GM19324 (cell line): ENCODE data around the gene COMMD7.
"Not testable (repeated sequence)": the region's sequence is repeated elsewhere in the genome, so short reads cannot be mapped to it uniquely, and the experiment has no call there.

ENCODE experiments used
- ATAC-seq: cut with Tn5 transposase; IDR thresholded peaks from one replicate; pipeline ENCODE4 v1.9.1; 2021; ENCODE audit warnings: mild to moderate bottlenecking, moderate library complexity; ENCODE audit not compliant: unreplicated experiment, low FRiP score

The COMMD7 gene

DNA sequence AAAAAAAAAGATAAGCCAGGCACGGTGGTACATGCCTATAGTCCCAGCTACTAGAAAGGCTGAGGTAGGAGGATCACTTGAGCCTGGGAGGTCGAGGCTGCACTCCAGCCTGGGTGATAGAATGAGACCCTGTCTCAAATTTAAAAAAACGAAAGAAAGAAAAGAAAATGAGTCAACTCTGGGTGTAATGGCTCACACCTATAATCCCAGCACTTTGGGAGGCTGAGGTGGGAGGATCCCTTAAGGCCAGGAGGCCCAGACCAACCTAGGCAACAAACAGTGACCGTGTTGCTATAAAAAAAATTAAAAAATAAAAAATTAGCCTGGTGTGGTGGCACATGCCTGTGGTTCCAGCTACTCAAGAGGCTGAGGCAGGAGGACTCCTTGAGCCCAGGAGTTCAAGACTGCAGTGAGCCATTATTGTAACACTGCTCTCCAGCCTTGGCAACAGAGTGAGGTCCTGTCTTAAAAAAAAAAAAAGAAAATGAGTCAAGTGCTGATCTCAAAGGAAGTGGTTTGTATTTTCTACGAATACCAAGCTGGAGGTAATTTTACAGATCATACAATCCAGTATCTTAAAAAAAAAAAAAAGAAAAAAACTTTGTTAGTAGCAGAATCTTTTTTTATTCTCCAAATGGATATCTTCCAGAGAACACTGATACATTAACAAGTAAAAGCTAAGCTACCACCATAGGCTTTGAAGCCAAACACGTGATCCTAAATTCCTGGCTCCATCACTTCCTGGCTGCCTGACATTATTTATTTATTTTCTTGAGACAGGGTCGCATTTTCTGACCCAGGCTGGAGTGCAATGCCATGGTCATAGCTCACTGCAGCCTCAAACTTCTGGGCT, 5.7 kb downstream of the COMMD7 start:
- ATAC-seq, result no peak

DNA sequence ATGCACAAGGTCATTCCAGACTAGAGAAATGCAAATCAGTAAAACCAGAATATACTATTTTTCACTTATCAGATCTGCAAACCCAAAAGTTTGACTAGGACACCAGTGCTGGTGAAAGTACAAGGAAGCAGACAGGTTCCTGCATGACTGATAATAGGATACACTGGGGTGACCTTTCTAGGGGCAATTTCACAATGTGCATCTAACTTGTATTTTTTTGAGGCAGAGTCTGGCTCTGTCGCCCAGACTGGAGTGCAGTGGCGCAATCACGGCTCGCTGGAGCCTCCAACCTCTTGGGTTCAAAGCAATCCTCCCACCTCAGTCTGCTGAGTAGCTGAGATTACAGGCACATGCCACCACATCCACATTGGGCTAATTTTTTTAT, 11.4 kb downstream of the COMMD7 start:
- ATAC-seq, result no peak

DNA sequence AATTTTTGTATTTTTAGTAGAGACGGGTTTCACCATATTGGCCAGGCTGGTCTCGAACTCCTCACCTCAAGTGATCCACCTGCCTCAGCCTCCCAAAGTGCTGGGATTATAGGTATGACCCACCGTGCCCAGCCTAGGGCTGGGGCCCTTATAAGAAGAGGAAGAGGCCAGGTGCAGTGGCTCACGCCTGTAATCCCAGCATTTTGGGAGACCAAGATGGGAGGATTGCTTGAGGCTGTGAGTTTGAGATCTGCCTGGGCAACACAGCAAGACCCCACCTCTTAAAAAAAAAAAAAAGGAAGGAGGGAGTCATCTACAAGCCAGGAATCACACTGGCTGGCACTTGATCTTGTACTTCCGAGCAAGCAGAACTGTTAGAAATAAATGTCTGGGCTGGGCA, 13.9 kb downstream of the COMMD7 start:
- not testable (repeated sequence) for ATAC-seq

- not testable (repeated sequence) for ATAC-seq
Observed at GRCh38 chr20:32728435-32728834, 14.8 kb downstream of the COMMD7 start.

DNA sequence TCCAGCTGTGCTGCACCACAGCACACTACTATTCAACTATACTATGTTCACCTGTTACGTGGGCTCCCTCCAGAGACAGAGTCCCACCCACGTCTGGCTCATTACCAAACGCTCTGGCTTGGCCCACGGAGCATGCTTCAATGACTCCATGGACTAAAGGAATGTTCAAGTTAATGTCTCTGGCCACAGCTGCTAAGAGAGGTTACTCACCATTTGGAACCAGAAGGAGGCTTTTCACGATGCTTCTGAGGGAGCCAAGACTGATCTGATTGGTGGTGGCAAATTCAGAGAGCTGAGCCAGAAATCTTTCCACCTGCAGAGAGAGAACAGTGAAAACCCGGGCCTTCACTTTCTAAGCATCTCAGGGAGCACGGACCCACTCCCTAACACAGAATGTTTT, 15.6 kb downstream of the COMMD7 start:
- ATAC-seq, result no peak

DNA sequence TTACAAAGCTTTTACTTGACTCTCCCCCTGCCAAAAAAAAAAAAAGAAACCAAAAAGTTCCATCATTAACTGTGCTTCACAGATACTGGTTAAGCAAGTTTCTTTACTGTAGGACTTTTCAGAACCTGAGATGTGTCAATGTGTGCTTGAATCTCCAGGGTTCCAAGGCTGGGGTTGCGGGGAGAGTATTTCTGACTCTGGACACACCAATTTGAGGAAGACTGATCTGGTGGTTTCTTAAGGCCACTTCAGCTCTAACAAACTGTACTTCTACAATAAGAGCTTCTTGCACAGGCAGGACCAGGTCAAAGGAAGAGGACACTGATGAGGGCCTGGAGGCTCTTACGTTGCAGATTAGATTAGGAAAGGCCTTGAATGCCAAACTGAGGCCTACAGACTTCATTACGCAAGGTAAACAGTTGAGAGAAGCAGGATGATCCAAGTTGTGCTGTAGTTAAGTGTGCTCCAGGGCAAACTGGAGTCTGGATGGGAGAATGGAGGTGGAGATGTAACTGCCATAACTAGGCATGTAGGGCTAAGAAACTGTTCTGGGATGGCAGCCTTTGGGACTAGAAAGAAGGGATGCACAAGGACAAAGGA, 24.4 kb downstream of the COMMD7 start:
- ATAC-seq, result no peak

DNA sequence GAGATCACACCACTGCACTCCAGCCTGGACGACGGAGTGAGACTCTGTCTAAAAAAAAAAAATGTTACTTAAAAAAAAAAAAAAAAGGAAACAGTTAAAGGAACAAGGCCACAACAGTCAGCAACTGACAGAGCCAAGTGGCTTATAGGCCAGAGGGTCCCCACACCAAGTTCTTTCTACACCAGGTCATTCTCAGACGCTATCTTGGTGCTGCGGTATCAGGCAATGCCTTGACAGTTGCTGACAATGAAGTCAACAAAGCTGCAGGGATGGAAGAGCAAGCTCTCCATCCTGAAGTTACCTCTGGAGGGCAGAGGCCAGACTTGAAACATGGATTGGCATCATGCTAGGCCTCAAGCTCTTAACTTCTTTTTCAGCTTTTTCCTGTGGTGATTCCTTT, 31.9 kb downstream of the COMMD7 start:
- ATAC-seq, result no peak

- no peak for ATAC-seq
Observed at GRCh38 chr20:32709632-32710121, 33.6 kb downstream of the COMMD7 start.

DNA sequence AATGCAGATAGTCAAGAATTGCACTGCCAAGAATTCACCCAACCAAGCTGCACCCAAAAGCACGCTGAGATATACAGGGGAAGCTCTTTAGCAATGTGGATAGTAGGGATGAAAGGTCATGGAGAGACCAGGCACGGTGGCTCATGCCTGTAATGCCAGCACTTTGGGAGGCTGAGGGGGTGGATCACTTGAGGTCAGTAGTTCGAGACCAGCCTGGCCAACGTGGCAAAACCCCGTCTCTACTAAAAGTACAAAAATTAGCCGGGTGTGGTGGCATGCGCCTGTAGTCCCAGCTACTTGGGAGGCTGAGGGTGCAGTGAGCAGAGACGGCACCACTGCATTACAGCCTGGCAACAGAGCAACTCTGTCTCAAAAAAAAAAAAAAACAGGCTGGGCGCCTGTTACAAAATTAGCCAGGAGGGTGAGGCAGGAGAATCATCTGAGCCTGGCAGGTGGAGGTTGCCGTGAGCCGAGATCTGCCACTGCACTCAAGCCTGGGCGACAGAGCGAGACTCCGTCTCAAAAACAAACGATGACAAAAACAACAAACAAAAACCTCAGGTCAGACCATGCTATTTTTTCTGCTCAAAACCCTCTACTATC, 34.1 kb downstream of the COMMD7 start:
- ATAC-seq, result not testable (repeated sequence)

GRCh38 chr20:32707691-32708581, 35.3 kb downstream of the COMMD7 start:
- no peak for ATAC-seq

DNA sequence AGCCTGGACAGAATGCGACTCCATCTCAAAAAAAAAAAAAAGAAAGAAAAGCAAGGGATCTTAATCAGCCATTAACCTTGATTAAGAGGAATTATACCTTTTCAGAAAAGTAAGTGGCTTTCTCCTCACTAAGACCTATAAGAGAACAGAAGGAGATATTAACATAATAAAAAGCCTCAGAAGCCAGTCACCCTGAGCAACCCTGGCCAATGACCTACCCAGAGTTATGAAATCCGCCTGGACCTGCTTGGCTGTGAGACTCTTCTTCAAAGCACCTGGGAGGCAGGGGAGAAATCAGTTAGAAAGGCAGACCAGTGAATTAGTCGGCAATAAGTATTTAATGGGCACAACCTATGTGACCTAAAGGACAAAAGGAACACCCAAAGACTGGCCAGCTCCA, 36.8 kb downstream of the COMMD7 start:
- no peak for ATAC-seq

DNA sequence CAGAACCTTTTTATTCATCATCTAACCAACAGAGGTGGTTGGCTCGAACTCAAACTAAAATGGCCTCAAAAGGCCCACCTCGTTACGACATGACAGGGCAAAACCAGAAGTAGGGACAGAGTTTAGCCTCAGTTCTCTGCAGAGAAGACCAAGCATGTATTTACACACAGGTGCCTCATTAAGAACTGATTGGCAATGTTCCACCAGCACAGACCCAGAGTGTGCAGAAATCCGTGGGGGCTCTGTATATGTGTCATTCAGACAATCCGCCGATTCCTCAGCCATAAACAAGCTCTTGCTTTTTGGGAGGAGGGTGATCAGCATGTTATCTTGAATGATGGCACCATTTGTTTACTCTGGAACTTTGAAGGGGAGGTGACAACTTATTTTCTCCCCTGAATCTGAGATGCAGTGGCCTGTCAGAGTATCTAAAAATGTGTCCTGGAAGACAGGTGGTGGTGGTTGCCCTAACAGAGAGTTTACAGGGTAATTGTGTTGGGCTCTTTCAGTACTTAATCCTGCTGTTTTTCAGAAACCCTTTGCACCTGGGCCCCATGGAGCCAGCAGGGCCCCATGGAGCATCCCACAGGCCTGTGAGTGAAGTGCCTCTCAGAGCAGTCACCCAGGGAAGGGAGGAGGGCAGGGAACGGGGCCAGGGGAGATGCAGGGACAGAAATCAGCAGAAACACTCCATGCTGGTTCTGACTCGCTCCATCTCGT, 40.4 kb downstream of the COMMD7 start:
- no peak for ATAC-seq

- no peak for ATAC-seq
Observed at GRCh38 chr20:32697608-32698007, 45.7 kb downstream of the COMMD7 start.

- no peak for ATAC-seq
Observed at GRCh38 chr20:32695089-32695488, 48.2 kb downstream of the COMMD7 start.

- not testable (repeated sequence) for ATAC-seq
Observed at GRCh38 chr20:32688966-32689365, 54.3 kb downstream of the COMMD7 start.

DNA sequence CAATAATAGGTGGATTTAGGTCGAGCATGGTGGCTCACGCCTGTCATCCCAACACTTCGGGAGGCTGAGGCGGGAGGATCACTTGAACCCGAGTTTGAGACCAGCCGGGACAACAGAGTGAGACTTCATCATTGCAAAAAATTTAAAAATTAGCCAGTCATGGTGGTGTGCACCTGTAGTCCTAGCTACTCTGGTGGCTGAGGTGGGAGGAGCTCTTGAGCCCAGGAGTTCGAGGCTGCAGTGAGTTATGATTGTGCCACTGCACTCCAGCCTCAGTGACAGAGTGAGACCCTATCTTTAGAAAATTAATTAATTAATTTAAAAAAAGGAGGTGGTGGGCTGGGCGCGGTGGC, 56.1 kb downstream of the COMMD7 start:
- no peak for ATAC-seq

- no peak for ATAC-seq
Observed at GRCh38 chr20:32686530-32687179, 56.6 kb downstream of the COMMD7 start.

GRCh38 chr20:32685541-32686529, 57.4 kb downstream of the COMMD7 start:
- ATAC-seq, result no peak
